GM19397 (cell line): ENCODE measurements around the gene CIDEC.

ENCODE experiments used
- ATAC-seq: cut with Tn5 transposase; IDR thresholded peaks from one replicate; pipeline ENCODE4 v1.9.1; 2021; ENCODE audit warnings: mild to moderate bottlenecking, moderate library complexity; ENCODE audit not compliant: unreplicated experiment

Gene CIDEC

GRCh38 chr3:9817436-9817835 lies 62.6 kb downstream of the CIDEC start:
- ATAC-seq, result no peak
